ELF-1 (cell line): Measurements from ENCODE around the gene MTPN.

Experiments used
- DNase-seq: peaks from one replicate; pipeline ENCODE4 v3.0.0-alpha.2; 2016; ENCODE audit warnings: low read depth, low spot score

Gene MTPN

DNA sequence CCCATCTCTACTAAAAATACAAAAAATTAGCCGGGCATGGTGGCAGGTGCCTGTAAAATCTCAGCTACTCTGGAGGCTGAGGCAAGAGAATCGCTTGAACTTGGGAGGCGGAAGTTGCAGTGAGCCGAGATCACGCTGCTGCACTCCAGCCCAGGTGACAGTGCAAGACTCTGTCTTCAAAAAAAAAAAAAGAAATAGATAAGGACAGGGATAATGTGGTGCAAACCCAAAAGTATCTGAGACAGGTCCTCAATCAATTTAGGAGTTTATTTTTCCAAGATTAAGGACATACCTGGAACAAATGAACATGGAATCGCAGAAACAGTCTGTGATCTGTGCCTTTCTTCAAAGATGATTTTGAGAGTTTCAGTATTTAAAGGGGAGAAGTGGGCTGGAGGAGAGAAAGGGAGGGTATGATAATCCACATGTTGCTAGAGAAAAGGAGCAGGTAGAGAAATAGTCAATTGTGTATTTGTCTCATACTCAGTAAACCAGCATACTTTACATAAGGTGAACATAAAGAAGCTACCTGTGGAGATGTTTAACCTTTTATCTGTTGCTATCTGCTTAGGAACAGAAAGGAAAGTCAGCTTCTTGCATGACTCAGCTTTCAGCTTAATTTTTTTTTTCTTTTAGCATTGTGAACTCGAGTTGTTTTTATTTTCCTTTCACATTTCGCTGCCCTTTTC lies 4.9 kb upstream of the MTPN start:
- DNase-seq = no peak

DNA sequence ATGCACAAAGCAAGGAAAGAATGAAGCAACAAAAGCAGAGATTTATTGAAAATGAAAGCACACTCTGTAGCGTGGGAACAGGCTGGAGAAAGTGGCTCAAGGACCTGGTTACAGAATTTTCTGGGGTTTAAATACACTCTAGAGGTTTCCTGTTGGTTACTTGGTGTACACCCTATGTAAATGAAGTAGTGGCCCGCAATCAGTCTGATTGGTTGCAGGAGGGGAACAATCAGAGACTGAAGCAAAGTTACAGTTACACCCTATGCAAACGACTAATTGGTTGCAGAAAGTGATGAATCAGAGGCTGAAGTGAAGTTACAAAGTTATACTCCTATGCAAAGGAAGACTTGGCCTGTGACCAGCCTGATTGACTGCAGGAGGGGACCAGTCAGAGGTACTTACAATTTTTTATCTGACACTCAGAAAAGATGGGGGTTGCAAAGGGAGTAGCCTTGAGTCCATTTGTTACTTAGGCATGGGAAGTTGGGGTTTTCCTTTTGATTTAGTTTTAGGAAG lies 3.6 kb upstream of the MTPN start:
- no peak for DNase-seq

DNA sequence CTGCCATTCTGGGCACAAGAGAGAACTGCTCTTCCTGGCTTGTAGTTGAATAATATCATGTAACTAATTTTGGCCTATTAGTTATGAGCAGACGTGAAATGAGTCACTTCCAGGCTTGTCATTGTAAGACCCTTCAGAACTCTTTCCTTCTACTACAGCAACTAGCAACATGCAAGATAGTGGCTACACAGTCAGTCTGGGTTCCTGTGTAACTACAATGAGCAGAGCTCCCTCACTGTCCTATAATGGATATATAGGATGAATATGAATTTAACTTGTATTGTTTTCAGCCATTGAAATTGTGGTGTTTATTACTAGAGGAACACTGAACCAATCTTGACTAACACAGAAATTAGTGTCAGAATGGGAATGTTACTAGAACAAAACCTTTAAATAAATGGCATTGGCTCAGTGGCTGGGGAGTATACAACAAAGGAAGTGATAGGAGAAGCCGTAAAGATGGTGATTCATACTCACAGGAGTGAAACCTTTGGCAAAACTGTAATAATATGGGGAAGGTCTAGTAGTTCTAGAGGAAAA lies 2.9 kb upstream of the MTPN start:
- no peak for DNase-seq

DNA sequence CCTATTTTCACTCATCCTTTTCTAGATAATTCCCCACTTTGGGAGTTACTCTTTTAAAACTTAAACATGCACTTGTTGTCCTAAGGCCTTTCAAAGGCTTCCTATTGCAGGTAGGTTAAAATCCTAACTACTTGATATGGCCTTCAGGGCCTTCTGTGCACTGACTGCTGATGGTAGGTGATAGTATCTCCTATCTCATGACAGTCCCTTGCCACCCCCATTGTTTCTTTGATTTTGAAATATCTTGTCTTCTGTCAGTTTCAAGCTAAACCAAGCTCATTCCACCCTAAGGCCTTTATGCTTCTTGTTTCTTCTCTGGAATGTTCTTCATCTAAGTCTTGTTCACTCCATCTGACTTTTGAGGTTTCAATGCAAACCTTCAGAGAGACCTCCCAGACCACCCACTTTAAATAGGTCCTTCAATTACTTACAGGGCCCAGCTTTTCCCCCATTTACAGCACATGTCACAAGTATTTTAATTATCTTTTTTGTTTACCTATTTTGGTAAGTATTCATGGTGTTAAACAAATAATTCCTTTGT lies 2.4 kb upstream of the MTPN start:
- no peak for DNase-seq

DNA sequence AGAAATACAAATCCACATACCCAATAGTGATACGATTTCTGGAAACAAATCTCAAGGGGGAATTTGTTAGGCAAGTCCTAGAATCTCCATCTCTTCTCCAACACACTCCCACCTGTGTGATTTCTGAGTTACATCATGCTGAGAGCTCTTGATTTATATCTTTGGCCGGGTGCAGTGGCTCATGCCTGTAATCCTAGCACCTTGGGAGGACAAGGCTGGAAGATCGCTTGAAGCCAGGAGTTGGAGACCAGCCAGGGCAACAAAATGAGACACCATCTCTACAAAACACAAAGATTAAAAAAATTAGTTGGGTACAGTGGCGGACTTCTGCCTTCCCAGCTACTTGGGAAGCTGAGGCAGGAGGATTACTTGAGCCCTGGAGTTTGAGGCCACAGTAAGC lies 1.5 kb upstream of the MTPN start:
- no peak for DNase-seq

DNA sequence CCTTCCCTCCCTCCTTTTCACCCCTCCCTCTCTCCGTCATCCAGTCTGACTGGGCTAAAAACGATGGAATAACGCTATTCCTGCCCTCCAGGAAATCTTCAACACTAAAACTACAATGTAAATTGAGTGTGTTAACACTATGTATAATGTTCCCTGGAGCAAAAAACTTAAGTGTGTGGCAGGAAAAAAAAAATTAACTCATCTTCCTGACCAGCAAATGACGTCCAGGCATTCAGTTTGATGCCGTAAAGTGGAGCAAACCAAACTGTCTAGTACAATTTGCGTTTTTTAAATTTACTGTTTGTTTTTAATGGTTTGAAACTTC lies 545 bp upstream of the MTPN start:
- no peak for DNase-seq

DNA sequence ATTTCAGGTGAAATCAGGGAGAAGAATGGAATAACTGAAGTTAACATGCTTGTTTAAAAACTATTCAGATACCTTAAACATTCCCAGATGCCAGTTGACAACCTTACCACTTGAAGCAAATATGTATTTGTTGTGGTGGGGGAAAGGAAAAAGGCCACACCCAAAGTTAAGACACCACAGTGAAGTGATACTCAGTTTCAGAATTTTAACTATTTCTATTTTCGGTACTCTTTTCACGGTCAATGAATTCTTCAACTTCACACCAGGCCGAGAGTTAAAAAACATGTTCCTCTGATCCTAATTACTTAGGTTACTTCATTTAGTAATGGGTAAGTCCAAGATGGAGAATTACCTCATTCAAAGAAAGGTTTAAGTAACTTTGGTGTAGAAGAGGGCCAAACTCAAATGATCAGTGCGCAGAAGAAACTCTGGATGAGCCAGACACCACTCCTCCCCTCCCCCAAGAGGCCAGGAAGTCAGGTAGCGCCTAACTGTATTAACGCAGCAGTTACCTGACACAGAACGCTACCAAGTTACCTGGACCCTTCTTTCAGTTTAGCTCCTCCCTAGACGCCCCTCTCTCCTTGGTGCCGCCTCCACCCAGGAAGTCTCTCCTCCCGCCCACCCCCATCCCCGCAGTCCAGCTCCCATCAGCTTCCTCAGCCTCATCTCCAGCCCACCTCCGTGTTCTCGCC lies 700 bp downstream of the MTPN start:
- DNase-seq = no peak

DNA sequence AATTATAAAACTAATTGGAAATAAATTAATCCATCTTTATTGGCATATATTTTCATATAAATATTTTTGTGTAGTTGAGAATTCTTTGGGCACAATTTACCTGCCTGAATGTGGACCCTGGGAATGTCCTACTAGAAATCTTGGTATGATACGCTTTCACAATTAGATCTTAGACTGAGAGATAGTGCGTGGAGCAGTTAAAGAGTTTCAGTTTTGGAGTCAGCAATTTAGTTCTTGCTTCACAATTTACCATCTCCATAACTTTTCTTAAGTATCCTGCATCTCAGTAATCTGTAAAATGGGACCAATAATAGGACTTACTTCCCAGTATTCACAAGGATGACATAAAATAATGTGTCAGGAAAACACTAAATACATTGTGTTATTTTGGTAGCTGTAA lies 2.0 kb downstream of the MTPN start:
- DNase-seq = no peak

DNA sequence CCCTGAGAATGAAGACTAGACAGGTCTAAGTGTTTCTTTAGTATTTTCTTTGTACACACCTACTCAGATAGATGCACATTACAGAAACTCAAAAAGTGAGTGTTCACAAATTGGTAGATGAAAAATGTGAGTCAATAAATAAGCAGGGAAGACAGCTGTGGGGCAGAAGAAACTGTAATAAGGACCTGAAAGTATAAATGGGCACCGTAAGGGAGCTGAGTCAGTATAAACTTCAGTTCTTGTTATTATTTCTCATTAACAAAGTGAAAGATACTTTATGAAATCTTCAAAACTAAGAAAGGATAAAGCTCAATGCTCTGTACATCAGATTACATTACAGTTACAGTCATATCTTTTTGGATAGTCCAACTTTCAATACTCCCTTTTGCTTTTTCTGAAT lies 2.5 kb downstream of the MTPN start:
- no peak for DNase-seq

DNA sequence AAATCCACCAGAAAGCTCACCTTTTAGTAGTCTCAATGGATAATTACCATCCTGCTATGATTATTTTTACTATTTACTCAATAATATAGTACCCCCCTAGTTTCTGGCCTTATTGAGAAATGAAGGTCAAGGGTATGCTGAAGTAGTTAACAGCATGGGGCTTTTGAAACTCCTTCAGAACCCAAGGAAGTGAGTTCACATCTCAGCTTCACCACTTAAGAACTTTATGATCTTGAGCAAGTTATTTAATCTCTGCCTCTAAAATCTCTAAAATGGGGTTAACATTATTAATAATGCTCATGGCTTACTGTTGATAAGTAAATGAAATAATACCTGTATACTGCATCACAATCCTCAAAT lies 5.8 kb downstream of the MTPN start:
- DNase-seq = no peak

DNA sequence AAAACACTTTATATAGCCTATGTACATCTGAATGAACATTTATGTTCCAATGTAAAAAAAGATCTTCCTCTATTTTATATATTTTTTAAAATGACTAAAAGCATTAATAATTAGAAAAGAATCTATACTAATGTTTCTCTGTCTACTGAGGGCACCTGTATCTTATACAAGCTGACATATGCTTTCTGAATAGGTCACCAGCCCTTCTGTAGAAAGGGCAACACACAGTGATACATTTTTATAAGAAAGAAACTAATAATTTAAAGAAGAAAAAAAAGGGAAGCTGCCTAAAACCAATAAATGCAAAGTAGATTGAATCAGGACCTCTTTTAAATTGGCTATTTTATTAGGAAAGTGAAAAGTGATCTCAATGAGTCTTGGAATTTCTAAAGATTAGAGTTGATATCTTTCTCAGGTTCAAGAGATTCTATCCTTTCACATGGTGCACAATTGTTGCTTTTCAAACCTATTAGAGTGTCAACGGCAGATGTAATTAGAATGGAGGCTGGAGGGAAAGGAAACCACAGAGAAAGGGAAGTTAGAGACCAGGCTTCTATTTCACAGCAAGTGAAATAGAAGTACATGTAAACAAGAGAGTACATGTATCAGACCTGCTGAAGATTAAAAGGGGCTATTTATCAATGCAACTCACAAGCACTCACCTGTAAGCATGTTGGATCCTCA lies 6.3 kb downstream of the MTPN start:
- no peak for DNase-seq

DNA sequence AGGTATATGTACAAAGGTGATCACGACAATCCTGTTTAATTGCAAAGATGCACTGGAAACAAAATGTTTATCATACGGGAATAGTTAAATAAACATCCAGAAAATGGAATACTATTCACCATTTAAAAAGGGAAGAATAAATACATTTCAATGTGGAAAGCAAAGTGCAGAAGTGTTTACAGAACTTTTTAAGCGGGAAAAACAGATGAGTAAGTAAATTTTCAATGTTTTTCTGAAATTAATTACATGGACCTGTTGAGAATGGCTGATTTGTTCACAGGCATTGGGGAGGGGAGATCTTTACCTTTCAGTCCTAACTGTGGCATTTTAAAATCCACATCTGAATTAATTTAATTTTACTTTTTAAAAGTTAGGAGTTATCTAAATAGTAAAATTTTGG lies 7.1 kb downstream of the MTPN start:
- no peak for DNase-seq

DNA sequence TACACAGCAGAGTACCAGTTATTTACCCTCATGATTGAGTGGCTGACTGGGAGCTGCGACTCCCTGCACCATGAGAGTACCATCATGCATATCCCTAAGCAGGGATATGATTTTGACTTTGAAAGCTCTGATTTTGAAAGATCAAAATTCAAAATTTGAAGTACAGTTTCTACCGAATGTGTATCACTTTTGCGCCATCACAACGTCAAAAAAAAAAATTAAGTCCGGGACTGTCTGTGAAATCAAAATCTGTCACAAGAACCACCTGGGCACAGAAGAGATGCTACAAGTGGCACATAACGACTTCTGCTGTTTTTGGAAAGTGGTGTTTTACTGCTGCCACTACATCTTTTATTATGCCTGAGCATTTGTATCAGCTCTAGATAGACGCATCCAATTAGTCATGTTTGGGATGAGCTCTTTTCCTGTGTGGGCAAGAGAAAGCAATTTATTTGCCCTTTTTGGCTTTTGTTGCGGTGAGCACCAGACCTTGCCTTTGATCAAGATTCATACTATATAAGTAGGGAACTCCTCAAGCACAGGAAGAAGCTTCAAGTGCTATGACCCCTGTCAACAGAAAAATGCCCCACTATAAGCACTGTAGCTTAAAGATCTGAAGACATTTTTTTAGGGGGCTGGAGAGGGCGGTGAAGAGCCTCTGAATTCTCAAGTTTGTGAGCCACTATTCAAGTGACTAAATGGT lies 10.7 kb downstream of the MTPN start:
- DNase-seq = no peak

DNA sequence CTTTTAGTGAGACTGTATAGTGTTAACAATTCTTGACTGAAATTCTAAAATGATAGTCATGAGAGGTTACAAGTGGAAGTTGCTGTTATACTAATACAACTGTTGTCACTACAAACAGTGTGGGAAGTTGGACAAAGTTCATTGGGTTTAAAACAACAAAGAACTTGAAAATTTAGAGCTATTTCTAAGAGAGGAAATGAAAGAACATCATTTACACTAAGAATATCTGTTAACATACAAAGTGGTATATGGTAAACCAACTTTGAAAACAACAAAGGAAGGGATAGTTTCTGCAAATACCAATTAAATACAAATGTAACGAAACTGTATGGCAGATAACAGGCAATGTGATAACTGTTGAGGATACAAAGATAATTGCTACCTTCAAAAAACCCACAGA lies 11.6 kb downstream of the MTPN start:
- DNase-seq = no peak

DNA sequence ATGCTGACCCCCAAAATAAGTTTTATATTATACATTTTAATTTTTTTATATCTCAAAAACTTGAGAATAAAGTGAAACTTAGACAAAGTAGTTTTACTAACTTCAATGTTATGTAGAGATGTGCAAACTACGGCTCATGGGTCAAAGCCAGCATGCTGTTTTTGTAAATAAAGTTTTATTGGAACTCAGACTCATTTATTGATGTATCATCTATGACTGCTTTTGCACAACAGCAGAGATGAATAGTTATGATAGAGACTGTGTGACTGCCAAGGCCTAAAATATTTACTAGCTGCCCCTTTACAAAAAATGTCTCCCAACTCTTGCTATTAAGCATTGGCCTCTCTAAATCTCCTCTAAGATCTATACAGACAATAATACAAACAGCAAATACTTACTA lies 12.4 kb downstream of the MTPN start:
- DNase-seq = no peak

DNA sequence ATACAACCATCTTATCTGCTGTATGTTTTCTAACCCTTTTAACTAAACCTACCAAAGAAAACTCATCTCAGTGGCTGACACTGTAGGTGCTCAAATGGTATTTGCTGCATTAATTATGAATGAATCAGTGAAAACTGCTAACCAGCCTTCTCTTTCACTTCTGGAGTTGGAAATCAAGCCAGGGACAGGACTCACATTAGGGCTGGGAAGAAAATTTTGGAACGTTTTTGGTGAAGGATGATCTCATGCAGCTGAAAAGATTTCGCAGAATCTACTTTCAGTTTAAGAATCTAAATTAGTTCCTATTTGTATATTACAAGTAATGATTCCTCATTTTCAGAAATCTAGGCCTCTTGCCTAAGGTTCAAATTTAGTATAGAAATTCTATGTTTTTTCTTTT lies 12.9 kb downstream of the MTPN start:
- DNase-seq = no peak

DNA sequence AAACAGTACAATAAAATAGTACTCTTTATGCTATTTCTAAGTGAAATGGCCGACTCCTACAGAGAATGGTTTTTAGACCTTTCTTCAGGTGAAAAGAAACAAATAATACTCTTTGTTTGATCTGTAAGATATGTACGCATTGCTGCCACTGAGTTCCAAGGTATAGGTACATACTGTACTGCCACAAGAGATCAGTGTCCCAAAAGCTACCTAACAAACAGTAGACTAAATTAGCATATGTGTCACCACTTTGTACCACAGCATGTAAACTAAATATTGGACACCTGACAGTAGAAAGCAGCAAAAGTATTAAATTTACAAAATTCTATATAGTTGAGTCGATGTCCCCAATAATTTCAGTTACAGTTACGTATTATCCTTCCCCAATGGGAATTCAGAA lies 14.4 kb downstream of the MTPN start:
- DNase-seq = no peak

DNA sequence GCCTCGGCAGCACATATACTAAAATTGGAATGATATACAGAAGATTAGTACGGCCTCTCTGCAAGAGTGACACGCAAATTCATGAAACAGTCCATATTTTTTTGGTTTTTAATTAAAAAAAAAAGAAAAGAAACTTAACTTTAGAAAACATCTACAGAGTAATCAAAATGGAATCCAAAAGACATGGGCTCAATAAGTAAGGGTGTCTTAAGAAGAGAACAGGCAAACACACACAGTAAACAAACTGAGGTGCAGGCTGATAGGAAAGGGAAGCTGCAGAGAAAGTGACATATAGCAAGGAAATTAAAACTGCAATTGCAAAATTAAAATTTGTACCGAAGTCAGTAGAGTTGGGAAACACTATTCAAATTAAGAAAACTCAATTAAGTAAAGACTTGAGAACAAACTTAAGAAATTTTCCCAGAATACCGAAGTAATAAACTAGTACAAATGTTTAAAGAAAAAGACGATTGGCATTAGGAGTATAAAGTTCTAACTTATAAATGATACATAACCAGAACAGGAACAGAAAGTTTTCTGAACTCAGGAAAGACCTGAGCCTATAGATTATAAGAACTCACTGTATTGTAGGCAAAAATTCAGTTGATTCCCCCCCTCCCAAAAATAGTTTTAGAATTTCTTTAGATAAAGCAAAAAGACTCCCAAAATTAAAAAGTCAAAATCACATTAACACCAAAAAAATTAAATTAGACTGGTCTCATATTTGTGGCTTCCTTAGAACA lies 16.3 kb downstream of the MTPN start:
- no peak for DNase-seq

DNA sequence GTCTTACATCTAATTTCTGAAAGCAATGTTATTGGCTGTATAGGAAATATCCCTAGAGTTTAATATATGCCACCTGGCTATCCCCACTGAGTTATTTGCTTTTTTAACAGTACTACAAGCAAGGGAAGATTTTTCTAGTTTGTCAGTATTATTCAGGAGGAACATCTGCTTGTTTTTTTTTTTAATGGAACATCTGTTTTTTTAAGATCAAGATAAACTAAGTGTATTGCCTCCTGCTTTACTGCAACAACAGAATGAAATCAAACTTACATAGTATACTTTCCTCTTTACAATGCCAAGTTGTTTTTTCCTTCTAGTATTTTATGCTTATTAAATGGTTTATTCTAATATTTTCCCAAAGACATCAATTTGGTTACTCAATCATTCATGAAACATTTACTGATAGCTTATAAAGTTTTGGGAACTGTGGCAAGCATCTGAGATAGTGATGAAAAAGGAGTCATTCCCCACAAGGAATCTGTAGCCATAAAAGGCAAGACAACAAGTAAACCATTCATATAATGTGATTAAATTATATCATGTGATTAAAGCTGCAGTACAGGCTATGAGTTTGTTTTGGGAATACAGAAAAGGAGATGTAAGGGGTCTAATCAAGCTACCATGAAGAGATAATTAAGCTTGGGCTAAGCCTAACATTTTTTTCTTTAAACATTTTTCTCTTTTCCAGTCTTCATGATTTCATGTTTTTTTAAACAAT lies 17.4 kb downstream of the MTPN start:
- DNase-seq = no peak

DNA sequence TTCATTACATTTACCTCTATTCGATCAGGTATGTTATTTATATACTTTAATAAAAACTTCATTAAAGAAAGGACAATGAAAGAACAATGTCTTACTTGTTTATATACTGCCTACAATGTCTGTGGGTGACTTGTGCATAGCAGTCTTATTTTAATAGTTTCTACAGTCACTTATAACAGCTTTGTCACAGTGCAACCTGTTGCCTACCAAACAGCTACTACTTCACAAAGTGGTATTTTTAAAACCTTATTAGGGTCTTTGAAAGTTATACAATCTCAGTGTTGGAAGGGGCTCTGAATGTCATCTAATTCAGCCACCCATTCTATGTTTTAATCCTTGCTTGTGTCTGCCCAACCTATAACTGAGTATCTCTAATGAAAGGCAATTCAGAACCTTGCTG lies 19.0 kb downstream of the MTPN start:
- DNase-seq = no peak

DNA sequence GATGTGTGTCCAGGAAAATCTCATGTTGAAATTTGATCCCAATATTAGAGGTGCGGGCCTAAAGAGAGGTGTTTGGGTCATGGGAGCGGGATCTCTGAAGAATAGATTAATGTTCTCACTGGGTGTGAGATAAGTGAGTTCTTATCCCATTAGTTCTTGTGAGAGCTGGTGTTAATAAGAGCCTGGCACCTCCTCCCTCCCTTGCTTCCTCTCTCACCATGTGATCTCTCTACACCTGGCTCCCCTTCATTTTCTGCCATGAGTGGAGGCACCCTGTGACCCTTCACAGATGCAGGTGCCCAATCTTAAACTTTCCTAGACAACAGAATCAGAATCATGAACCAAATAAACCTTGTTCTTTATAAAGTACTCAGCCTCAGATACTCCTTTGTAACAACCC lies 19.5 kb downstream of the MTPN start:
- DNase-seq = no peak
